ENCODE results near the gene ARHGEF6. TPM values are rescaled to one million over a fixed set of nuclear protein-coding genes. Genes with fewer than 3 reads are reported as not detected.
"Not testable (repeated sequence)": the region's sequence is repeated elsewhere in the genome, so short reads cannot be mapped to it uniquely, and the experiment has no call there.

Gene ARHGEF6, protein sequence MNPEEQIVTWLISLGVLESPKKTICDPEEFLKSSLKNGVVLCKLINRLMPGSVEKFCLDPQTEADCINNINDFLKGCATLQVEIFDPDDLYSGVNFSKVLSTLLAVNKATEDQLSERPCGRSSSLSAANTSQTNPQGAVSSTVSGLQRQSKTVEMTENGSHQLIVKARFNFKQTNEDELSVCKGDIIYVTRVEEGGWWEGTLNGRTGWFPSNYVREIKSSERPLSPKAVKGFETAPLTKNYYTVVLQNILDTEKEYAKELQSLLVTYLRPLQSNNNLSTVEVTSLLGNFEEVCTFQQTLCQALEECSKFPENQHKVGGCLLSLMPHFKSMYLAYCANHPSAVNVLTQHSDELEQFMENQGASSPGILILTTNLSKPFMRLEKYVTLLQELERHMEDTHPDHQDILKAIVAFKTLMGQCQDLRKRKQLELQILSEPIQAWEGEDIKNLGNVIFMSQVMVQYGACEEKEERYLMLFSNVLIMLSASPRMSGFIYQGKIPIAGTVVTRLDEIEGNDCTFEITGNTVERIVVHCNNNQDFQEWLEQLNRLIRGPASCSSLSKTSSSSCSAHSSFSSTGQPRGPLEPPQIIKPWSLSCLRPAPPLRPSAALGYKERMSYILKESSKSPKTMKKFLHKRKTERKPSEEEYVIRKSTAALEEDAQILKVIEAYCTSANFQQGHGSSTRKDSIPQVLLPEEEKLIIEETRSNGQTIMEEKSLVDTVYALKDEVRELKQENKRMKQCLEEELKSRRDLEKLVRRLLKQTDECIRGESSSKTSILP
- 16.5 TPM in 2 replicates for total RNA-seq

DNA sequence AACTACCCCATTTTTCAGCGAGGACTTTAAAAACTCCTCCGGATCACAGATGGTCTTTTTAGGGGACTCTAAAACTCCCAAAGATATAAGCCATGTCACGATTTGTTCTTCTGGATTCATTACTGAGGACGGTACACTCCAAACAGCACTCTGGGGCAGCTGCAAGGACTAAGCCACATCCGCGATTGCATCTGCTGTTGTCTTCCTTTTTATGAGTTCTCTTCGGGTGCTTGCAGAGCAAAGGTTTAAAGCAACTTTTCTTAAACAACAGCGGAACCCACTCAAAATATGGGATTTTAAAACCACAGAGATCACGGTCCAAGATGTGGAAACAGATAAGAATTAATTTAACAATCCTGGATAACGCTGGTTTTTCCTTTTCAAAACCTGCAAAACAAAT is at the start of gene ARHGEF6:
TSS of gene ARHGEF6 (minus strand) at position 170 of the 400 bp plus-strand sequence. CDS start at position 120, 50 bp downstream.
- no peak for DNase-seq

DNA sequence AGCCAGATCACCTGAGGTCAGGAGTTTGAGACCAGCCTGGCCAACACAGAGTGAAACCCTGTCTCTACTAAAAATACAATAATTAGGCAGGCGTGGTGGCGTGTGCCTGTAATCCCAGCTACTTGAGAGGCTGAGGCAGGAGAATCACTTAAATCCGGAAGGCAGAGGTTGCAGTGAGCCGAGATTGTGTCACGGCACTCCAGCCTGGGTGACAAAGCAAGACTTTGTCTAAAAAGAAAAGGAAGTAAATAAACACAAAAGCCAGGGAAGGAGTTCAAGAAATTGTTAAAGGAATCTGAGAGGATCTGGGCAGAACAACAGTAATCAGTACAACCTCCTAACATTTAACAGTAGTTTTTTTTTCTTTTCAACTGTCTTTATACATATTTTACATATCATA is 48.7 kb upstream of the ARHGEF6 start:
- DNase-seq, result no peak

DNA sequence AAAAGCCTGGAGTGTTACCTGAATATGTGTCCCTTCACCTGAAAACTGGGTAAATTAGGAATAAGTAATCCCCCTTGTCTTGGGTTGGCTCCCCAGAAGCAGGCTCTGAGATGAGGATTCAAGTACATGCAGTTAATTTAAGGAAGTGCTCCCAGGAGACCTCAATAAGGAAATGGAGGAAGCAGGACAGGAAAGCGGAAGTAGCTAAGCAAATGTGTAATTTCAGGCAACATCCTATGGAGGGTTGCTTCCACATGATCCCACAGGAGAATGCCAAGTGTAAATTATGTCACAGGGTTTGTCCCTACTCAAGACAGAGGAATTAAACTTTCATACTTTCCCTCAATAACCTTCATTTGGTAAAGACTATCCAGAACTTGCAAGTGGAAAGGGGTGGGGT is 48.1 kb upstream of the ARHGEF6 start:
- peak; percentile 27 for DNase-seq

DNA sequence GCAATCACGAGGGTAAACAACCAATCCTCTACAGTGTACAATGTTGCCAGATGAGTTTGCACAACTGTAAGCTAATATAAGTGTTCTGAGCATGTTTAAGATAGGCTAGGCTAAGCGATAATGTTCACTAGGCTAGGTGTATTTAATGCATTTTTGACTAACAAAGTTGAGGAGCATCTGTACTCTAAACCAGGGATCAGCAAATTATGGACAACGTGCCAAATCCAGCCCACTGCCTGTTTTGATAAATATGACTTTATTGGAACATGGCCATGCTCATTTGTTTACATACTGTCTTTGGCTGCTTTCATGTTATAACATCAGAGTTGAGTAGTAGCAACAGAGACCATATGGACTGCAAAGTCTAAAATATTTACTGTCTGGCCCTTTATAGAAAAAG is 46.3 kb upstream of the ARHGEF6 start:
- no peak for DNase-seq

GRCh38 chrX:136825771-136826170 is 45.0 kb upstream of the ARHGEF6 start:
- DNase-seq, result no peak

DNA sequence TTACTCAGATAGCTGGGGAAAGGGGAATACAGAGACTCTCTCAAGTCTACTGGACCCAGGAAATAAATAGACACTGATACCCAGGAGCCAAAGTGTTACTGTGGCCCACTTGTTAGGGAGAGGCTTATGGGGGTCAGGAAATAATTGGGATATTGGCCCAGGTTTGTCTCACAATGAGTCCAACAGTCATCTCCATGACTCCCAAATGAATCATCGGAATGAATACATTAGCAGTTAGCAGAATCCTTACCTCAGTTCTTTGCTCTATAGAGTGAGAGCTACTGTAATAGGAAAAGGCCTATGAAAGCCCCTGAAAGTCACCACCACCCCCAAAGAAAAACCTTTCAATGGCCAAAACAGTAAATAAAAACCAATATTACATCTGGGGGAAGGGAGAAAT is 42.4 kb upstream of the ARHGEF6 start:
- peak; percentile 3 for DNase-seq

GRCh38 chrX:136822337-136823095 is 41.8 kb upstream of the ARHGEF6 start:
- DNase-seq, result no peak

GRCh38 chrX:136819756-136820155 is 39.0 kb upstream of the ARHGEF6 start:
- DNase-seq, result not testable (repeated sequence)

GRCh38 chrX:136819031-136819703 is 38.4 kb upstream of the ARHGEF6 start:
- no peak for DNase-seq

DNA sequence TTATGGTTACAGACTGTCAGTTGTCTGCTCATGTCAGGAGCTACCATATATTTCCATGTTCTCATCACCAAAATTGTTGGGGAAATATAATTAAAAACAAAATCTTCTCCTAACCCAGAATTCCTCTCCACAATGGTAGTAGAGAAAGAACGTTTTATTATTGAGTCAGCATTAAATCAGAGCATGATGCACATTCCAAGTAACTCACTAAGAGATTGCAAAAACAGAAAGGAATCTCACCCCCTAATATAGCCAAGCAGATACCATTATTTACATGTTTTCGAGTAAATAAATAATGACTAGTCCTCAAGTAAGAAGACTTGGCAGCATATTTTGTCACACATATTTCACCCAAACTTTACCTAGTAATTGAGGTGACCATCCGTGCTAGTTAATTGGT is 36.2 kb upstream of the ARHGEF6 start:
- DNase-seq, result no peak

- no peak for DNase-seq
Measured at GRCh38 chrX:136814847-136815750, 34.4 kb upstream of the ARHGEF6 start.

DNA sequence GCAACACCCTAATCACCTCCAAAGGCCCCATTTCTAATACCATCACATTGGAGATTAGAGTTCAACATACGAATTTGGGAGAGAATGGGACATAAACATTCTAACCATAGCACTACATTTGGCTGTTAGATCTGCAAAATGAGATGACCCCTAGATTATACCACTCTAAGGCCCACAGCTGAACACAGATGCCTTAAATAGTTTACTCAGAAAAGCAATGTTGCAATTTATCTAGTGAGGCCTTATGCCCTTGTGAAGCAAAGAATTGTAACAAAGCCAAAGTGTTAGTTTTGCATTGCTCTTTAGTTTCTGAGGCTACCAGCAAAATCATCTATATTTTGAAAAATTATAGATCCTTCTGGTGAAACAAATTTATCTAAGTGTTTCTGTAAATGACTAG is 31.6 kb upstream of the ARHGEF6 start:
- DNase-seq, result no peak

DNA sequence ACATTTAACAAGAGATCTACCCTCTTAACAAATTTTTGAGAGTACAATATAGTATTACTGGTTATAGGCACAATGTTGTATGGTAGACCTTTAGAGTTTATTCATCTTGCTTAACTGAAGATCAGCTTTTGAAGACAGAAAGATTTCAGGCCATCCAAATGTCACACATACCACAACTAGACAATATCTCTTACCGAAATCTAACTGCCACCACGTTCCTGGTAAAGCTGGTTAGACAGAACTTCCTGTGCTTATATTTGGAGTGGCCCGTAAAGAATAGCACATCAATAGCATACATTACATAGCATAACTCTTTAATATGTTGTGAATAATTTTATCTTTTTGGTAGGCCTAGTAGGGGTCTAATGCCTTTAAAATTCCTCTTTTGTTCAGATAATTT is 29.8 kb upstream of the ARHGEF6 start:
- no peak for DNase-seq

DNA sequence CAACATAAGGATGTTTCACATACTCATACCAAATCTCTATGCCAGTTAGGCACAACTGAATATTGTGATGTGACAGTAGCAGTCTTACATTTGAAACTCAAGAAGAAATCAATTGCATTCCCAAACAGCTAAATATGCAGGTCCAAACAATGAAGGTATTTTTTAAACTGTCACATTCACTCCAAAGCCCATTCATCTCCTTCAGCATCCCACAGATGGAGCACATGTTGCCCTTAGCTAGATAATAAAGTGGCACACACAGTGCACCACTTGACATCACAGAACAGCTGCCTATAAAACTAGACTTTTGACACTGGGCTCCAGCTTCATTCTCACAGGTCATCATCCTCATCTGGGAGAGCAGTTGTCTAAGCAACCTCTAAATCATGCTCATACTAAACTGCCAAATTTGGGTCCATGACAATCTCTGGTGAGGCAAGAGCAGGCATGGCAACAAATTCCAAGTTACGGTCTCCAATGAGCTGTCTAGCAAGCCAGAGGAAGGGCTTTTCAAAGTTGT is 26.2 kb upstream of the ARHGEF6 start:
- DNase-seq, result no peak

GRCh38 chrX:136802515-136802914 is 21.8 kb upstream of the ARHGEF6 start:
- DNase-seq, result no peak

GRCh38 chrX:136797787-136798186 is 17.1 kb upstream of the ARHGEF6 start:
- DNase-seq, result no peak

DNA sequence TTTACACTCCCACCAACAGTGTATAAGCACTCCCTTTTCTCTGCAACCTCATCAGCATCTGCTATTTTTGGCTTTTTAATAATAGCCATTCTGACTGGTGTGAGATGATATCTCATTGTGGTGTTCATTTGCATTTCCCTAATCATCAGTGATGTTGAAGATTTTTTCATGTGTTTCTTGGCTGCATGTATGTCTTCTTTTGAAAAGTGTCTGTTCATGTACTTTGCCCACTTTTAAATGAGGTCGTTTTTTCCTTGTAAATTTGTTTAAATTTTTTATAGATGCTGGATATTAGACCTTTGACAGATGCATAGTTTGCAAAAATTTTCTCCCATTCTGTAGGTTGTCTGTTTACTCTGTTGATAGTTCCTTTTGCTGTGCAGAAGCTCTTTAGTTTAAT is 14.4 kb upstream of the ARHGEF6 start:
- not testable (repeated sequence) for DNase-seq

DNA sequence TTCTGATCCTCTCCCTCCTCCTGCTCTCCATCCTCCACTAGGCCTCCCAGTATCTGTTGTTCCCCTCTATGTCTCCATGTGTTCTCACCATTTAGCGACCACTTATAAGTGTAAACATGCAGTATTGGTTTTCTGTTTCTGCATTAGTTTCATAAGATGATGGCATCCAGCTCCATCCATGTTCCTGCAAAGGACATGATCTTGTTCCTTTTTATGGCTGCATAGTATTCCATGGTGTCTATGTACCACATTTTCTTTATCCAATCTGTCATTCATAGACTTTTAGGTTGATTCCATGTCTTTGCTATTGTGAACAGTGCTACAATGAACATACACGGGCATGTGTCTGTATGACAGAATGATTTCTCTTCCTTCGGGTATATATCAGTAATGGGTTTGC is 13.9 kb upstream of the ARHGEF6 start:
- not testable (repeated sequence) for DNase-seq

DNA sequence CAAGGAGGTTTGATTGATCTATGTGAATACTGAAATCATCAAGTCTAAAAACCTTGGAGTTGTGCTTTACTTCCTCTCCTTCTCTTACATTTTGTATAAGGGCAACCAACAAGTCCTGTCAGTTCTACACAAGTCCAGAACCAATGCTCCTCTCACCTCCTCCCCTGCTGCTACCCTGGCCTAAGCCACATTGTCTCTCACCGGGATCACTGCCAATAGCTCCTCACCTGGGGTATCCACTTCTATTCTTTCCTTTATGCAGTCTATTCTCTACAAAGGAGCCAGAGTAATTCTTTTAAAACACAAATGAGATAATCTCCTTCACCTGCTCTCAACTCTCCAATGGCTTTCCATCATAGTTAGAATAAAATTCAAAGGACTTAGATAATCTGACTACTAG is 13.3 kb upstream of the ARHGEF6 start:
- DNase-seq, result no peak

DNA sequence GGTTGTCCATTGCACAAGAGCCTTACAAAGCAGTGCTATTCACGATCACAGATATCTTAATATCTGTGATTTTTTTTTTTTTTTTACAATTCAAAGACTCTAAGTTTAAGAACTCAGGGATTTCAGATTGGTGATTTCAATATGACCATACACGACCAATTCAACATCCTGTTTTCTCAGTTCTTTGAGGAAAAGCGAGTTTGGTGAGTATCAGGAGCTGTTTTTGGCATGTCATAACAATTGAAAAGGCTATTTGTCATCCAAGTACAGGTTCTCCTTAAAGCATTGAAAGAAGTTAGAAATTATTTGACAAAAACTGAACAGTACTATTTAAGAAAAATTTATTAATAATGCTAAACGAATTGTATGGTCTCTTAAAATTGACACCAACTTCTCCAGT is 9.1 kb upstream of the ARHGEF6 start:
- DNase-seq, result no peak

DNA sequence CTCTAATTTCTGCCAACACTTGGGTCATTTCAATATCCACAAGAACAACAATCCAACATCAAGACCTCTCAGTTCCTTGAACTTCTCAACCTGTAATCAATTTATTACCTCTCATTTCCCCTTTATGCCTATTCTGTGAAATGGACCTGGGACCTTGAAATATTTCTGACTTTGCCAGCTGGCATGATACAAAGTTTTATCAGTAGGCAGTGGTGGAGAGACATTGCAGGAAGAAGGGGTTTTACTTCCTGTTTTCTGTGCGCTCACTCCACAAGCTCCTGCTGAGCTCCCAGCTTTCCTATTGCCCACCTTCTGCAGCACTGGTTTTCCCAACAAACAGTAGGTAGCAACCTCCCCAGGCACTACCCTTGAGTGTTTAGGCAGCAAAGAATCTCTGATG is 3.5 kb upstream of the ARHGEF6 start:
- no peak for DNase-seq
